ENCODE data around the gene GADL1. TPM values are rescaled to one million over a fixed set of nuclear protein-coding genes. Genes with fewer than 3 reads are reported as not detected.
A peak's percentile ranks its signal among the peaks of the same experiment; 100 is the strongest.

GADL1 gene
- total RNA-seq, 1 donor from 2014 or later: not detected

- no peak for ATAC-seq
Measured at GRCh38 chr3:30774062-30774461, 120.4 kb downstream of the GADL1 start.

GRCh38 chr3:30770387-30770786, 124.1 kb downstream of the GADL1 start:
- H3K4me1 ChIP-seq: no peaks in the 10 kb centered on the region
- ATAC-seq: peak; percentile 84
- TF ChIP-seq CTCF (IDR thresholded peaks at IDR 0.05): no peak
- H3K9me3 ChIP-seq: no peaks in the 10 kb centered on the region
- no peaks in the 10 kb centered on the region for H3K36me3 ChIP-seq
- H3K27me3 ChIP-seq: no peaks in the 10 kb centered on the region
- DNase-seq: no peak
- intact Hi-C loops (cut with DNase I): no loop called here
- no peak overlapping the region for H3K27ac ChIP-seq
- H3K4me3 ChIP-seq: no peak overlapping the region

More at GRCh38 chr3:30774062-30774461, 120.4 kb downstream of the GADL1 start:
- intact Hi-C loops (cut with DNase I): no loop called here
- no peak for DNase-seq
- Histone ChIP-seq H3K4me1 (no peaks in the 10 kb centered on the region), H3K27me3 (no peaks in the 10 kb centered on the region), H3K27ac (no peak overlapping the region), H3K4me3 (no peak overlapping the region), H3K36me3 (no peaks in the 10 kb centered on the region), H3K9me3 (no peaks in the 10 kb centered on the region)
- TF ChIP-seq CTCF (IDR thresholded peaks at IDR 0.05): no peak

GRCh38 chr3:30768703-30769550, 125.5 kb downstream of the GADL1 start:
- peak; percentile 72 for ATAC-seq
- peak; percentile 81 for DNase-seq
- intact Hi-C loops (cut with DNase I): no loop called here
- Histone ChIP-seq H3K36me3 (no peaks in the 10 kb centered on the region), H3K27me3 (no peaks in the 10 kb centered on the region), H3K9me3 (no peaks in the 10 kb centered on the region), H3K27ac (no peak overlapping the region), H3K4me3 (no peak overlapping the region), H3K4me1 (no peaks in the 10 kb centered on the region)
- peak; percentile 83 for TF ChIP-seq CTCF (IDR thresholded peaks at IDR 0.05)

- ATAC-seq: no peak
- H3K9me3 ChIP-seq: no peaks in the 10 kb centered on the region
- H3K4me3 ChIP-seq: no peak overlapping the region
- intact Hi-C loops (cut with DNase I): no loop called here
- H3K4me1 ChIP-seq: no peaks in the 10 kb centered on the region
- no peaks in the 10 kb centered on the region for H3K27me3 ChIP-seq
- no peak for DNase-seq
- no peaks in the 10 kb centered on the region for H3K36me3 ChIP-seq
- TF ChIP-seq CTCF (IDR thresholded peaks at IDR 0.05): no peak
- H3K27ac ChIP-seq: no peak overlapping the region
Measured at GRCh38 chr3:30768046-30768445, 126.4 kb downstream of the GADL1 start.

- H3K27ac ChIP-seq: no peak overlapping the region
- no peak for ATAC-seq
- no peaks in the 10 kb centered on the region for H3K9me3 ChIP-seq
- TF ChIP-seq CTCF (IDR thresholded peaks at IDR 0.05): no peak
- DNase-seq: no peak
- intact Hi-C loops (cut with DNase I): no loop called here
- no peaks in the 10 kb centered on the region for H3K4me1 ChIP-seq
- H3K36me3 ChIP-seq: no peaks in the 10 kb centered on the region
- no peak overlapping the region for H3K4me3 ChIP-seq
- no peaks in the 10 kb centered on the region for H3K27me3 ChIP-seq
Measured at GRCh38 chr3:30766522-30766921, 127.9 kb downstream of the GADL1 start.
